NCI-H2227 (cell line): ENCODE data around the gene LSR.
A peak's percentile ranks its signal among the peaks of the same experiment; 100 is the strongest.

ENCODE experiments used
- DNase-seq: peaks from one replicate; lab custom pipeline; 2025; ENCODE audit not compliant: unreplicated experiment; lab: John Stamatoyannopoulos, UW

LSR gene

DNA sequence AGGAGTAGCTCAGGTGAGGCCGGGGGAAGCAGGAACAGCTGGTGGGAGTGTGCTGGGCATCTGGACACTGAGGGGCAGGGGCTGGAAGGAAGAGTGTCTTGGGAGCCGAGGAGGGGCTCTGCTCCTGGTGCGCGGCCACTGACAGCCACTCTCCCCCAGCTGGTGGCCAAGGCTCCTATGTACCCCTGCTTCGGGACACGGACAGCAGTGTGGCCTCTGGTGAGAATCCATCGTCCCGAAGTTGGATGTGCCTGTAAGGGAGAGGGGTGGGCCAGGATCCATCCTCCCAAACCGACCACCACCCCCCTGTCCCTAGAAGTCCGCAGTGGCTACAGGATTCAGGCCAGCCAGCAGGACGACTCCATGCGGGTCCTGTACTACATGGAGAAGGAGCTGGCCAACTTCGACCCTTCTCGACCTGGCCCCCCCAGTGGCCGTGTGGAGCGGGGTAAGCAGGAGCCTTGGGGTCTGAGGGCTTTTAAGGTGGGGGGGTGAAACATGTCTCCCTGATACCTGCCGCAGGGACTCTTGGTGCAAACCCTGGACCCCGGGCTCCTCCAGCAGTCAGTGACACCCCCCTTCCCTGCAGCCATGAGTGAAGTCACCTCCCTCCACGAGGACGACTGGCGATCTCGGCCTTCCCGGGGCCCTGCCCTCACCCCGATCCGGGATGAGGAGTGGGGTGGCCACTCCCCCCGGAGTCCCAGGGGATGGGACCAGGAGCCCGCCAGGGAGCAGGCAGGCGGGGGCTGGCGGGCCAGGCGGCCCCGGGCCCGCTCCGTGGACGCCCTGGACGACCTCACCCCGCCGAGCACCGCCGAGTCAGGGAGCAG is 17.9 kb downstream of the LSR start:
- peak; percentile 85 for DNase-seq

DNA sequence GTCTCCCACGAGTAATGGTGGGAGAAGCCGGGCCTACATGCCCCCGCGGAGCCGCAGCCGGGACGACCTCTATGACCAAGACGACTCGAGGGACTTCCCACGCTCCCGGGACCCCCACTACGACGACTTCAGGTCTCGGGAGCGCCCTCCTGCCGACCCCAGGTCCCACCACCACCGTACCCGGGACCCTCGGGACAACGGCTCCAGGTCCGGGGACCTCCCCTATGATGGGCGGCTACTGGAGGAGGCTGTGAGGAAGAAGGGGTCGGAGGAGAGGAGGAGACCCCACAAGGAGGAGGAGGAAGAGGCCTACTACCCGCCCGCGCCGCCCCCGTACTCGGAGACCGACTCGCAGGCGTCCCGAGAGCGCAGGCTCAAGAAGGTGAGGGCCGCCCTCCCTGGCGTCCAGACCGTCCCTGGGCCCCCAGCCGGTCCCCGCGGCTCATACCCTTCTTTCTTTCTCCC is 18.6 kb downstream of the LSR start:
- peak; percentile 86 for DNase-seq

DNA sequence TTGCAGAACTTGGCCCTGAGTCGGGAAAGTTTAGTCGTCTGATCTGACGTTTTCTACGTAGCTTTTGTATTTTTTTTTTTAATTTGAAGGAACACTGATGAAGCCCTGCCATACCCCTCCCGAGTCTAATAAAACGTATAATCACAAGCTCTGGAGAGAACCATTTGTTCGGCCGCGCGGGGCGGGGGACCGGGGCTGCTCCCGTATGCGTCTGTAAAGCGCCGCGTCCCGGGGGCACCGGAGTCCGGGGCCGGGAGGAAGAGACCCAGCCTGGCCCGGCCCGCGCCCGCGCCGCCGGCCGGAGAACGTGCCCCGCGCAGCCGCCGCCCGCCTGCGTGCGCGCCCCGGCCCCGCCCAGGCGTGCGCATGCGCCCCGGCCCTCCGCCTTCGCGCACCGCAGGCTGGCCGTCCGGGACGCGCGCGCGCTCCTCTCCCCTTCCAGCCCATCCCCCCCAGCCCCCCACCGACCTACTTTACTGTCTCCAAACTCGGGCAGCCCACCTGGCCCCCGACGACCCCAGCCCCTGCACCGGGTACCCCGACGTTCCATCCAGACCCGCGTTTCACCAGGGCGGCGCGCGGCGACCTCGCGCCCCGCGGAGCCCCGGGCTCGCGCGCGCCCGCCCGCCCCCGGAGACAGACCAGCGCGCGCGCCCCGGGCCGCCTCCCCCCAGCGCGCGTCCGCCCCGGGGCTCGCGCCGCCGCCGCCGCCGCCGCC is 19.2 kb downstream of the LSR start:
- DNase-seq: peak; percentile 98

DNA sequence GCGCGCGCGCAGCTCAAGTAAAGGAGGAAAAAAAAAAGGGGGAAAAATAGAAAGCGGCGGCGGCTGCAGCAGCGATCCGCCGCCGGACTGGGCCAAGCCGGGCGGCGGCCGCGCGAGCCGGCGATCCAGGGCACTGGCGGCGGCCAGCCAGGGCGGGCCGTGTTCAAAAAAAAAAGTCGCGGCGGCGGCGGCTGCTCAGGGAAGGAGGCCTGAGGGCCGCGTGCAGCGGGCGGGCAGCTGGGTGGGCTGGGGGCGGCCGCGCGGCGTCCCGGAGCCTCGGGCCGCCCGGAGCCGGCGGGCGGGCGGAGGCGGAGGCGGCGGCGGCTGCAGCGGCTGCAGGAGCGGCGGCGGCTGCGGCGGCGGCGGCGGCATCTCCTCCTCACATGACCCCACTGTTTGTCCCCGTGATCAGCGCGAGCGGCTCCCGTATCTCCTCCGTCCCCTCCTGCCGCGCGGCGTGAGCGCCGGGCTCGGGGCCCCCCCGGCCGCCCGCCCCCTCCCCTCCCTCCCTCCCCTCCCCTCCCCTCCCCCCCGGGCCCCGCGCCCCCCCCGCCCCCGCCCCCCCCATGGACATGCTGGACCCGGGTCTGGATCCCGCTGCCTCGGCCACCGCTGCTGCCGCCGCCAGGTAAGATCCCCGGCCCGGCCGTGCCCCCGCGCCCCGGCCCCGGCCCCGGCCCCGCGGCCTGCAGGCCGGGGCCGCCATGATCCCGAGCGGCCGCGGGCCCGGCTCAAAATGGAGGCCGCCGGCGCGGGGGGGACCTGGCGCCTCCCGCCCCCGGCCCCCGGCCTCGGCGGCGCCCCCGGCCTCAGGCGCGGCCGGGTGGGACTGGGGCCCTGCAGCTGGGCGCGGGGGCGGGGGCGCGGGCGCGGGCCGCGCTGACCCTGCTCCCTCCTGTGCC is 20.0 kb downstream of the LSR start, which contains the start of gene USF2:
Gene USF2, plus strand, starts transcription at position 427 of the 902 bp plus-strand sequence. Its CDS starts 140 bp downstream, at position 567.
- peak; percentile 99 for DNase-seq

DNA sequence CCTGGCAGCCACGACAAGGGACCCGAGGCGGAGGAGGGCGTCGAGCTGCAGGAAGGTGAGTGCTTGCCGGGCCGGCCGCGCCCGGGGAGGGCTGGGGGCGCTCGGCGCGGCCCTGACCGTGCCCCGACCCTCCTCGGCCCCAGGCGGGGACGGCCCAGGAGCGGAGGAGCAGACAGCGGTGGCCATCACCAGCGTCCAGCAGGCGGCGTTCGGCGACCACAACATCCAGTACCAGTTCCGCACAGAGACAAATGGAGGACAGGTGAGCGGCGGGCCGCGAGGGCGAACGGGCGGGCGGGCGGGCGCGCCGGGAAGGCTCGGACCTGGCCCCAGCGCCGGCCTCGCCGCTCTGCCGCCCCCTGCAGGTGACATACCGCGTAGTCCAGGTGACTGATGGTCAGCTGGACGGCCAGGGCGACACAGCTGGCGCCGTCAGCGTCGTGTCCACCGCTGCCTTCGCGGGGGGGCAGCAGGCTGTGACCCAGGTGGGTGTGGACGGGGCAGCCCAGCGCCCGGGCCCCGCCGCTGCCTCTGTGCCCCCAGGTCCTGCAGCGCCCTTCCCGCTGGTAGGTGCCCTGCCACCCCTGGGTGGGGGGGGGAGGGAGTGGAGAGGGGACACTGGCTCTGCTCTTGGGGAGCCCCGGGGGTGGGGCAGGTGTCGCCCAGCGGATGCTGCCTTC is 20.8 kb downstream of the LSR start:
- DNase-seq: peak; percentile 98

DNA sequence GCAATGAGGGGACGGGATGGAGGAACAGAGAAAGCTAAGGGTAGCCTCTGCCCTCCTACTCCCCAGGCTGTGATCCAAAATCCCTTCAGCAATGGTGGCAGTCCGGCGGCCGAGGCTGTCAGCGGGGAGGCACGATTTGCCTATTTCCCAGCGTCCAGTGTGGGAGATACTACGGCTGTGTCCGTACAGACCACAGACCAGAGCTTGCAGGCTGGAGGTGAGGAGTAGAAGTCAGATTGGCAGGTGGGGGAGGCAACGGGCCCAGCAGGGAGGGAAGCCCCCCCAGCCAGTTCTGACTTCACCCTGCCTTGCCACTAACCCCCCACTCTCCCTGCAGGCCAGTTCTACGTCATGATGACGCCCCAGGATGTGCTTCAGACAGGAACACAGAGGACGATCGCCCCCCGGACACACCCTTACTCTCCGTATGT is 21.6 kb downstream of the LSR start:
- DNase-seq: no peak

DNA sequence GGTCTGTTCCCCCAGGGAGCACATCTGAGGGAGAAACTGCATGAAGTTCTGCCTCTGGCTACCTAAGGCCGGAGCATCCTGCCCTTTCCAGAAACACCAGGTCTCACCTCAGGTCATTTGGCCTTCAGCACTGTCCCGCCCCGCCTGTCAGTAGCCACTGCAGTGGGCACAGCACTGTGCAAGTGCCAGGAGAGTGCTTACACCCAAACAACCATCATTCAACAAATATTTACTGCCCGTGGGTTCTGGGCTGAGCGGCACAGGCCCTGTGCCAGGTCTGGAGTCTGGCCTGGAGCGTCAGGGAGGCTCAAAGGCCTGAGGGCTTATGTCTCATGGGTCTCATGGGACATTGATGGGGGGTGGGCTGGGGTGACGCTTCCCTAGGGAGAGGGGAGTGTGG is 22.7 kb downstream of the LSR start:
- DNase-seq: no peak

DNA sequence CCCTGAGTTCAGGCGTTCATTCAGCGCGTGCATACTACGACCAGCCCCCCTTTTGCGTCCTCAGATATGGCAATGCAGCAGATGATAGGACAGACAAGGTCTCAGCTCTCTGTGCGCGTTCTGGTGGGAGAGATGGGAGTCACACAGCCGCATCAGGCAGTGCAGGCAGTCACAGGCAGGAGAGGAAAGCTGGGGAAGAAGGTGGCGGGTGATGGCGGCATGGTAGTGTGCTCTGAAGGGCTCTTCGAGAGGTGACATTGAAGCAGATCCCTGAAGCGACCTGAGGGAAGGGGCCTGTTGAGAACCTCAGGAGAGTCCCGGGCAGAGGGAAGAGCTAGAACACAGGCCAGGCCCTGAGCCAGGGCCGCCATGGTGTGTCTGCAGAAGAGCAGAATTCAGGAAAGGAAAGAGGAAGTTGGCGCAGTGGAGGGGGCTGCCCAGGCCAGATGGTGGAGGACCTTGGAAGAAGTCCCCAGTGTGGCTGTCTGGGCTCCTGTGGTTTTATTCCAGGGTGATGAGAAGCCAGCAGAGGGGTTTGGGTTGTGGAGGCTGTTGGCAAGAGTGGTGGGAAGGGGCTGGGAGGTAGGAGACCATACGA is 23.4 kb downstream of the LSR start:
- DNase-seq: no peak

DNA sequence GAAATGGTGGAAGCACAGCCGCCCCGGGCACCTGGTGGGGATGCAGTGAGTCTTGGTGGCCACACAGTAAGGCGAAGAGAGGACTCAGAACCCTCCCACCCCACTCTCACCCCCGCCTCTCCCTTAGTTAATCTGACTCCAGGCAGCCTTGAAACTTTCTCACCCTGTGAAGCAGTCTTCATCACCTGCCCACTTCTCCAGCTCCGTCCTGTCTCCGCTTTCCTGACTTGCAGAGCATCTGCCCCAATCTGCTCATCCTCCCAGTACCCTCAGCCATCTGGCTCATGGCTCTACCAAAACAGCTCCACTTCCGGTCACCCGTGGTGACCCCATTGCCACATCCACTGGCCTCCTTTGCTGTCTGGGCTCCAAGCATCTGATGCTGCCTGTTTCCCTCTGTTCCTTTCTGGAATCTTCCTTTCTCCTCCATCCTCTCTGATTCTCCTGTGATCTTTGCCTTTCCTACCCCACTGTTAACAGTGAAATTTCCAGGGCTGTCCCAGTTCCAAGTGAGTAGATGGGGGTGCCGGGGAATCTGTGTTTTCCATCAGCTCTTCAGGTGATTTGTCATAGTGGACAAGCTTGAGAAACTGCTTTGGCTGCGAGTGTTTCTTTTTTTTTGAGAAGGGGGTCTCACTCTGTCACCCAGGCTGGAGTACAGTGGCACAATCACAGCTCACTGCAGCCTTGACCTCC is 24.3 kb downstream of the LSR start:
- DNase-seq: no peak

DNA sequence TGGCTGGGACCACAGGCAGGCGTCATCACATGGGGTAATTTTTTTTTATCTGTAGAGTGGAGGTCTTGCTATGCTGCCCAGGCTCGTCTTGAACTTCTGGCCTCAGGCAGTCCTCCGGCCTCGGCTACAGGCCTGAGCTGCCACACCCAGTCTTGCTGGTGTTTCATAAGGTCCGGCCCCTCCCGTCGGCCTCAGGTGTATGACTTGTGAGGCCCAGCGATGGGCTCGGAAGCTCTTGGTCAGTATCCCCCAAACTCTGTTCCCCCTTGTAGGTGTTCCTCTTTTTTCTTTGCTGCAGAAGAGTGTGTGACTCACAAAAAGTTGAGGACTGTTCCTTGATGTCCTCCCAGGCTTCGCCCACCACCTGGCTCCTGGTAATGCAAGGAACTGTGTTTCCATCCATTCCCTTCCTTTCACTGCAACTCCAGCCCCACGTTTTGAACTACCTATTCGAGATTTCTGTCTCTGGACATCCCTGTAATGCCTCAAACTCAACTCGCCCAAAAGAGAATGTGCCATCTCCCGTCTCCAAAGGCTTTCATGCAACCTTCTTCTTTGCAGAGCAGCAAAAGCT is 25.0 kb downstream of the LSR start:
- no peak for DNase-seq

DNA sequence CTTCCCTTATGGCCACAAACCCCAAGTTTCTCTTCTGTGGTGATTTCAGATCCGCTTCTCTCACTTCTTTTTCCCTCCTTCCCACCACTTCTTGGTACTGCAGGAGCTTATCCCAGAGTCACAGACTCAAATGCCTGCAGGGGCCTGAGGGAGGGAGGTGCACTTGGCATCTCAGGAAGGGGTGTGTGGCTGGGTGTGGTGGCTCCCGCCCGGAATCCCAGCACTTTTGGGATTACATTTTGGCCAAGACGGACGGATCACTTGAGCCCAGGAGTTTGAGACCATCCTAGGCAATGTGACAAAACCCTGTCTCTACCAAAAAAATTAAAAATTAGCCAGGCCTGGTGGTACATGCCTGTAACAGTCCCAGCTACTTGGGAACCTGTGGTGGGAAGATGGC is 25.5 kb downstream of the LSR start:
- DNase-seq: no peak

DNA sequence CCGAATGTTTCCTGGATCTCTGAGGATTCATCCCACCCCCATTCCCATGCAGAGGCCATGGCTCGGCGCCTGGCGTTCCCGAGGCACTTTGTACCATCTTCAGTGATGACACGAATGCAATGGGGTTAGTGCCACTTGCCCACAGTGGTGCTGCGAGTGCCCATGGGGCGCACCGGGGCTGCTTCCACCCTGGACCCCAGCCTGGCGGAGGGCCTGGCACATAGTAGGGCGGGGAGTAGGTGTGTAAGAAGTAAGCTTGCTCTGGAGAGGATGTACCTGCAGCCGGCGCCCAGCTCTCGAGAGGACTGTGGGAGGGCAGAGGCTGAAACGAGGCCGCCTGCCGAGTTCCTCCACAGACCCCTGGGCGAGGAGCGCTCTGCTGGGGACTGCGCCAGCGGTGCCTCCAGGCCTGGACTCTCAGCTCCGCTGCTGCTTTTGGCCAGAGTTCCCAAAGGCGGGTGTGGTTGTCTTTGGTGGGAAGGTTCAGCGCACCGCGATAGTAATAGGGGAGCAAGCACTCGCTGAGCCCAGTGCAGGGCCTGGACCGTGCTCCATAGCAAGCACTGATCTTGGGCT is 28.0 kb downstream of the LSR start:
- DNase-seq: no peak

DNA sequence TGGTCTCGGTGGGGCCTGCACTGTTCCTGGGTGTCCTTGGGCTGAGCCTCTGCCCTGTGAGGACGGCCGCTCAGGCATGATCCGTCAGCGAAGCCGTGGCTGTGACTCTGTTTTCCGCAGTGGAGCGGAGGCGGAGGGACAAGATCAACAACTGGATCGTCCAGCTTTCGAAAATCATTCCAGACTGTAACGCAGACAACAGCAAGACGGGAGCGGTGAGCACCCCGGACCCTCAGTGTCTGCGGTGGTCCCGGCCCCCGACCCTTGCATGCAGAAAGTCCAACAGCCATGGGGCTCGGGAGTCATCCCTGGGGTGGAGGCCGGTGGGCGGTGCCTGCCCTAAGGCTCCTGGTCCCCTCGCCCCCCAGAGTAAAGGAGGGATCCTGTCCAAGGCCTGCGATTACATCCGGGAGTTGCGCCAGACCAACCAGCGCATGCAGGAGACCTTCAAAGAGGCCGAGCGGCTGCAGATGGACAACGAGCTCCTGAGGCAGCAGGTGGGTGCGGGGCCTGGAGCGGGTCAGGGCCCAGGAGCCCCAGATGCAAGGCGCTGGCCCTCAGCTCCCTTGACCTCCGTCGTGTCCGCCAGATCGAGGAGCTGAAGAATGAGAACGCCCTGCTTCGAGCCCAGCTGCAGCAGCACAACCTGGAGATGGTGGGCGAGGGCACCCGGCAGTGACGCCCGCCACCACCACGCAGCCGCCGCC is 29.9 kb downstream of the LSR start:
- DNase-seq: no peak

DNA sequence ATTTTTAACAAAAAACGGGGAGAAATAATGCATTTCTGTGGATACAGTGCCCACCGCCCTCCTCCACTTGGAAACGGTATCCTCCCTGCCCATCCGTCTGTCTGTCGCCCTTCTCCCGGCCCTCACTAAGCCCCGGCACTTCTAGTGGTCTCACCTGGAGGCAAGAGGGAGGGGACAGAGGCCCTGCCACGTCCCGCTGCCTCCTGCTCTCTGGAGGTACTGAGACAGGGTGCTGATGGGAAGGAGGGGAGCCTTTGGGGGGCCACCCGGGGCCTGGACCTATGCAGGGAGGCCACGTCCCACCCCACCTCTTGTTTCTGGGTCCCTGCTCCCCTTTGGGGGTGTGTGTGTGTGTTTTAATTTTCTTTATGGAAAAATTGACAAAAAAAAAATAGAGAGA is 30.6 kb downstream of the LSR start:
- DNase-seq: no peak

DNA sequence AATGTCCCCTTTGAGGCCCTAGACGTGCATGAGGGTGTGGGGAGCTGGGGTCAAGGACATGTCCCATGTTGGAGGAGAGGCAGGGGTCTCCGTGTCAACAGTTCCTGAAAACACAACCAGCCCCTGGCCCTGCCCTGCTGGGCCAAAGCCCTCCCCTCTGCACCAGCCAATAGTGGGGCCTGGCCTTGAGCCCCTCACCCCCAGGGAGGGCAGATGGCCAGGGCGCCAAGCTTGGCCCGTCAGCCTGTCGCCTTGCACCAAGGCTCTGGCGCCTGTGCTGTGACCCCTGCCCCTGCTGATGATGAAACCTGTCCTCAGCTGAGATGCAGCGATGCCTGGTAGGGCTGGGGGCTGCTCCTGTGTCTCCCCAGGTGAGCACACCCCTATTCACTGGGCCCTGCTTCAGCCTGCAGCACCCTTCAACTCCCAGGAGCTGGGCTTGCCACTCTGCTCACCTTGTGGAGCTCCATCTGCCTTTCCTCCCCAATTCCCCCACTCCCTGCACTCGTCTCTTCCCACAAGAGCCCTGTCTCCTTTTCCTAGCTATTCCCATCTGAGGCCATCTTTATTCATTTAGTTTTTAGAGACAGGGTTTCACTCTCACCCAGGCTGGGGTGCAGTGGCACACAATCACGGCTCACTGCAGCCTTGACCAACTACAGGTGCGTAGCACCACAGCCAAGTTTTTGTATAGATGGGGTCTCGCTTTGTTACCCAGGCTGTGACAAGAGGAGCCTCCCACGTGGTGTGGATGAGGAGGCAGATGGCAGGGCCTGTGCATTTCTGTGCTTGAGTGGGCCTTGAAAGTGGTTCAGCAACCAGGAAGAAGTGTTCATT is 31.4 kb downstream of the LSR start:
- DNase-seq: no peak

DNA sequence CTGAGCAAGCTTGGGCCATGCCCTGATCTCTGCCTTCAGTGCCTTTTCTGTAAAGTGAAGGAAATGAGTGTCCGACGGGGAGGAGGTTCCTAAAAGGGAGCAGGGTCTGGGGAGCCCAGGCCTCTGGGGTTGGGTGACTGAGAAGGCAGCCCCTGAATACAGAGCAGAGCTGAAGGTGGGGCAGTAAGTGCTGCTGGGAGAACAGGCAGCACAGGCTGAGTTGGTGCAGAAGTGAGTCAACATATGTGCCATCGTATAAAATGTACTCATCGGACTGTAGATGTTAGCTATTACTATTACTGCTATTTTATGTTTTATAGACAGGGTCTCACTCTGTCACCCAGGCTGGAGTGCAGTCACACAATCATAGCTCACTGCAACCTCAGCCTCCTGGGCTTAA is 32.5 kb downstream of the LSR start:
- no peak for DNase-seq
